DOHH2 (cell line): ENCODE measurements around the gene TMEM87B.

Experiments used
- EZH2phosphoT487 ChIP-seq: fragments of 200-600 bp; sonication (generic); IDR thresholded peaks from 2 replicates; pipeline ENCODE4 v1.6.1; 2017; ENCODE audit warnings: borderline replicate concordance, mild to moderate bottlenecking, antibody characterized with exemption, low read length, moderate library complexity, mixed read lengths
- TF ChIP-seq, protein P1 (sequence below): fragments of 200-600 bp; sonication (generic); IDR thresholded peaks from one replicate; pipeline ENCODE4 v1.5.1; 2014; ENCODE audit warnings: antibody characterized with exemption, mild to moderate bottlenecking, low read depth, low read length; ENCODE audit not compliant: poor library complexity, severe bottlenecking

- TF ChIP-seq, protein P1, sequence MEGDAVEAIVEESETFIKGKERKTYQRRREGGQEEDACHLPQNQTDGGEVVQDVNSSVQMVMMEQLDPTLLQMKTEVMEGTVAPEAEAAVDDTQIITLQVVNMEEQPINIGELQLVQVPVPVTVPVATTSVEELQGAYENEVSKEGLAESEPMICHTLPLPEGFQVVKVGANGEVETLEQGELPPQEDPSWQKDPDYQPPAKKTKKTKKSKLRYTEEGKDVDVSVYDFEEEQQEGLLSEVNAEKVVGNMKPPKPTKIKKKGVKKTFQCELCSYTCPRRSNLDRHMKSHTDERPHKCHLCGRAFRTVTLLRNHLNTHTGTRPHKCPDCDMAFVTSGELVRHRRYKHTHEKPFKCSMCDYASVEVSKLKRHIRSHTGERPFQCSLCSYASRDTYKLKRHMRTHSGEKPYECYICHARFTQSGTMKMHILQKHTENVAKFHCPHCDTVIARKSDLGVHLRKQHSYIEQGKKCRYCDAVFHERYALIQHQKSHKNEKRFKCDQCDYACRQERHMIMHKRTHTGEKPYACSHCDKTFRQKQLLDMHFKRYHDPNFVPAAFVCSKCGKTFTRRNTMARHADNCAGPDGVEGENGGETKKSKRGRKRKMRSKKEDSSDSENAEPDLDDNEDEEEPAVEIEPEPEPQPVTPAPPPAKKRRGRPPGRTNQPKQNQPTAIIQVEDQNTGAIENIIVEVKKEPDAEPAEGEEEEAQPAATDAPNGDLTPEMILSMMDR, result no peak
- no peak for TF ChIP-seq EZH2phosphoT487
These were observed 95.4 kb downstream of the TMEM87B start for GRCh38 chr2:112150447-112150846.
